WTC11 (cell line): ENCODE measurements around the gene C1QC. TPM values are rescaled to one million over a fixed set of nuclear protein-coding genes. Genes with fewer than 3 reads are reported as not detected.

ENCODE experiments used
- ATAC-seq: fragments of 200-7000 bp; cut with Tn5 transposase; 2 replicates; pipeline ENCODE4 v1.10.0; 2021; ENCODE audit warnings: mild to moderate bottlenecking, moderate library complexity
- CTCF ChIA-PET: fragments of 300-600 bp; sonication (Branson Sonifier 250); formaldehyde crosslinking; loops from one replicate; lab custom pipeline; 2021; ENCODE audit warnings: antibody characterized with exemption; lab: Charles Lee
- POLR2A ChIA-PET: fragments of 350-600 bp; sonication (Branson Sonifier 250); formaldehyde crosslinking; loops from one replicate; lab custom pipeline; 2021; ENCODE audit warnings: antibody characterized with exemption; lab: Charles Lee
- DNase-seq: peaks from one replicate; pipeline ENCODE4 v3.0.0; 2021; ENCODE audit warnings: low spot score
- H3K27ac Mint-ChIP-seq: 2 replicates; pipeline ENCODE4 v1.8.0; 2021; ENCODE audit warnings: mixed read lengths
- H3K27me3 Mint-ChIP-seq: 2 replicates; pipeline ENCODE4 v1.8.0; 2021; ENCODE audit warnings: low read depth, mild to moderate bottlenecking, moderate library complexity, mixed read lengths
- H3K36me3 Mint-ChIP-seq: 2 replicates; pipeline ENCODE4 v1.8.0; 2021; ENCODE audit warnings: mixed read lengths
- H3K4me1 Mint-ChIP-seq: 2 replicates; pipeline ENCODE4 v1.8.0; 2022; ENCODE audit warnings: mixed read lengths
- H3K4me3 Mint-ChIP-seq: 2 replicates; pipeline ENCODE4 v1.8.0; 2021; ENCODE audit warnings: mild to moderate bottlenecking, moderate library complexity, mixed read lengths
- H3K9me3 Mint-ChIP-seq: 2 replicates; pipeline ENCODE4 v1.8.0; 2021; ENCODE audit warnings: mixed read lengths
- ATF1 ChIP-seq: sonication (generic); formaldehyde crosslinking; IDR thresholded peaks from 2 replicates; pipeline ENCODE4 v1.8.1; 2023; ENCODE audit warnings: mild to moderate bottlenecking, moderate library complexity, missing genetic modification reagents
- ELF4 ChIP-seq: sonication (generic); formaldehyde crosslinking; IDR thresholded peaks from 2 replicates; pipeline ENCODE4 v1.8.1; 2022; ENCODE audit warnings: low read depth, mild to moderate bottlenecking, moderate library complexity, missing genetic modification reagents
- ESRRA ChIP-seq: sonication (generic); formaldehyde crosslinking; IDR thresholded peaks from 2 replicates; pipeline ENCODE4 v1.8.1; 2022; ENCODE audit warnings: mild to moderate bottlenecking, missing genetic modification reagents, borderline replicate concordance
- ETV6 ChIP-seq: sonication (generic); formaldehyde crosslinking; IDR thresholded peaks from 2 replicates; pipeline ENCODE4 v1.8.1; 2022; ENCODE audit warnings: mild to moderate bottlenecking, missing genetic modification reagents
- IRF2 ChIP-seq: sonication (generic); formaldehyde crosslinking; IDR thresholded peaks from 2 replicates; pipeline ENCODE4 v1.8.0; 2022; ENCODE audit warnings: low read depth, missing genetic modification reagents, borderline replicate concordance
- MXD4 ChIP-seq: fragments of 250-450 bp; sonication (Bioruptor Pico); IDR thresholded peaks from 2 replicates; pipeline ENCODE4 v1.8.0; 2021; ENCODE audit warnings: mild to moderate bottlenecking, moderate library complexity, borderline replicate concordance
- NR2C2 ChIP-seq: sonication (generic); formaldehyde crosslinking; IDR thresholded peaks from 2 replicates; pipeline ENCODE4 v1.8.0; 2022; ENCODE audit warnings: mild to moderate bottlenecking, missing genetic modification reagents
- RORB ChIP-seq: fragments of 250-450 bp; sonication (Bioruptor Pico); IDR thresholded peaks from 2 replicates; pipeline ENCODE4 v1.9.0; 2021; ENCODE audit warnings: mild to moderate bottlenecking
- SMAD3 ChIP-seq: sonication (generic); formaldehyde crosslinking; IDR thresholded peaks from 2 replicates; pipeline ENCODE4 v1.8.0; 2022; ENCODE audit warnings: missing genetic modification reagents, mild to moderate bottlenecking, borderline replicate concordance
- SP1 ChIP-seq: sonication (generic); formaldehyde crosslinking; conservative IDR thresholded peaks from 2 replicates; pipeline ENCODE4 v1.8.1; 2022; ENCODE audit warnings: missing genetic modification reagents
- ZBTB21 ChIP-seq: sonication (generic); formaldehyde crosslinking; IDR thresholded peaks from 2 replicates; pipeline ENCODE4 v1.8.1; 2023; ENCODE audit warnings: mild to moderate bottlenecking, missing genetic modification reagents, borderline replicate concordance
- ZNF232 ChIP-seq: sonication (generic); formaldehyde crosslinking; IDR thresholded peaks from 2 replicates; pipeline ENCODE4 v1.8.0; 2022; ENCODE audit warnings: mild to moderate bottlenecking, missing genetic modification reagents
- ZNF263 ChIP-seq: sonication (generic); formaldehyde crosslinking; IDR thresholded peaks from 2 replicates; pipeline ENCODE4 v1.8.1; 2022; ENCODE audit warnings: low read depth, mild to moderate bottlenecking, moderate library complexity, missing genetic modification reagents
- total RNA-seq: library from RNA; stranded (reverse); gene quantifications from 3 replicates; pipeline ENCODE4 v1.2.3, GENCODE V29; 2021
- TF ChIP-seq, protein P1 (sequence below): sonication (generic); formaldehyde crosslinking; IDR thresholded peaks from 2 replicates; pipeline ENCODE4 v1.8.0; 2022; ENCODE audit warnings: mild to moderate bottlenecking, missing genetic modification reagents
- TF ChIP-seq, protein P2 (sequence below): sonication (generic); formaldehyde crosslinking; IDR thresholded peaks from 2 replicates; pipeline ENCODE4 v1.8.1; 2023; ENCODE audit warnings: mild to moderate bottlenecking, missing genetic modification reagents, borderline replicate concordance
- TF ChIP-seq, protein P3 (sequence below): sonication (generic); formaldehyde crosslinking; IDR thresholded peaks from 2 replicates; pipeline ENCODE4 v1.8.0; 2022; ENCODE audit warnings: missing genetic modification reagents
- TF ChIP-seq, protein P4 (sequence below): sonication (generic); formaldehyde crosslinking; conservative IDR thresholded peaks from 2 replicates; pipeline ENCODE4 v1.8.1; 2022; ENCODE audit warnings: mild to moderate bottlenecking, missing genetic modification reagents
- TF ChIP-seq, protein P5 (sequence below): sonication (generic); formaldehyde crosslinking; conservative IDR thresholded peaks from 2 replicates; pipeline ENCODE4 v1.8.1; 2023; ENCODE audit warnings: mild to moderate bottlenecking, low read depth, missing genetic modification reagents, moderate library complexity
- TF ChIP-seq, protein P6 (sequence below): fragments of 250-450 bp; sonication (Bioruptor Pico); IDR thresholded peaks from 2 replicates; pipeline ENCODE4 v1.9.0; 2021; ENCODE audit warnings: mild to moderate bottlenecking
- TF ChIP-seq, protein P7 (sequence below): fragments of 250-450 bp; sonication (Bioruptor Pico); IDR thresholded peaks from 2 replicates; pipeline ENCODE4 v1.9.0; 2021; ENCODE audit warnings: moderate library complexity, mild to moderate bottlenecking, inconsistent platforms, borderline replicate concordance

The C1QC gene
- total RNA-seq, 1 experiment from 2014 or later = 0.28 TPM

DNA sequence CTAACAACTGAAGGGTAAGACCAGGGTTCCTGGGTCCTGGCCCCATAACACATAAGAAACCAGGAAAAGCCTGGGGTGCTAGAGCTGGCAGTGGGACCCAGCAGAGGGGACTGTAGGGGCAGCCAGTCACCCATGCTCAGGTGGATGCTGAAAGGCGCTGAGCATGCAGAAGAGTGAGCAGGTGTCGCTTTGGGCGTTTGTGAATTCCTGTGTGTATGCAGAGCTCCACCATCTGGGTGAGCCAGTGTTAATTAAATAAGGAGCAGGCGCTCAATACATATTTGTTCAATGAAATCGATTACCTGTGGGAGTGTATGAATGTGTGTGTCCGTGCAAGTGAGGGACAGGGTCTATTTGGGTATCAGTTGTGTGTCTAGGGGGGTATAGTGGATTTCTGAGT is 6.5 kb upstream of the C1QC start:
- no peaks in the 10 kb centered on the region for H3K36me3 Mint-ChIP-seq
- no peak overlapping the region; the same call in 1 of the 2 replicates for H3K27ac Mint-ChIP-seq
- no peak for ATAC-seq

More for the DNA sequence above, 6.5 kb upstream of the C1QC start:
- Mint-ChIP-seq H3K4me3 (no peak overlapping the region), H3K9me3 (no peaks in the 10 kb centered on the region), H3K27me3 (no peaks in the 10 kb centered on the region; the same call in 1 of the 2 replicates), H3K4me1 (peaks cover 5% of the 10 kb centered on the region)
- ChIA-PET POLR2A (no interaction called here), CTCF (interaction anchor here (0.6 kb wide), 2 partner anchors 109 to 320 kb away, joined by 3 to 4 read pairs; no protein-coding TSS in a partner anchor)
- no peak for TF ChIP-seq RORB (CRISPR knock-in tag)
- no peak for TF ChIP-seq IRF2 (CRISPR knock-in tag)
- TF ChIP-seq ZNF232 (CRISPR knock-in tag) = no peak
- TF ChIP-seq ETV6 (CRISPR knock-in tag) = no peak
- no peak for TF ChIP-seq ELF4 (CRISPR knock-in tag)
- TF ChIP-seq, protein P1, sequence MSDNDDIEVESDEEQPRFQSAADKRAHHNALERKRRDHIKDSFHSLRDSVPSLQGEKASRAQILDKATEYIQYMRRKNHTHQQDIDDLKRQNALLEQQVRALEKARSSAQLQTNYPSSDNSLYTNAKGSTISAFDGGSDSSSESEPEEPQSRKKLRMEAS (CRISPR knock-in tag) = no peak
- no peak for TF ChIP-seq ATF1 (CRISPR knock-in tag)
- TF ChIP-seq, protein P2, sequence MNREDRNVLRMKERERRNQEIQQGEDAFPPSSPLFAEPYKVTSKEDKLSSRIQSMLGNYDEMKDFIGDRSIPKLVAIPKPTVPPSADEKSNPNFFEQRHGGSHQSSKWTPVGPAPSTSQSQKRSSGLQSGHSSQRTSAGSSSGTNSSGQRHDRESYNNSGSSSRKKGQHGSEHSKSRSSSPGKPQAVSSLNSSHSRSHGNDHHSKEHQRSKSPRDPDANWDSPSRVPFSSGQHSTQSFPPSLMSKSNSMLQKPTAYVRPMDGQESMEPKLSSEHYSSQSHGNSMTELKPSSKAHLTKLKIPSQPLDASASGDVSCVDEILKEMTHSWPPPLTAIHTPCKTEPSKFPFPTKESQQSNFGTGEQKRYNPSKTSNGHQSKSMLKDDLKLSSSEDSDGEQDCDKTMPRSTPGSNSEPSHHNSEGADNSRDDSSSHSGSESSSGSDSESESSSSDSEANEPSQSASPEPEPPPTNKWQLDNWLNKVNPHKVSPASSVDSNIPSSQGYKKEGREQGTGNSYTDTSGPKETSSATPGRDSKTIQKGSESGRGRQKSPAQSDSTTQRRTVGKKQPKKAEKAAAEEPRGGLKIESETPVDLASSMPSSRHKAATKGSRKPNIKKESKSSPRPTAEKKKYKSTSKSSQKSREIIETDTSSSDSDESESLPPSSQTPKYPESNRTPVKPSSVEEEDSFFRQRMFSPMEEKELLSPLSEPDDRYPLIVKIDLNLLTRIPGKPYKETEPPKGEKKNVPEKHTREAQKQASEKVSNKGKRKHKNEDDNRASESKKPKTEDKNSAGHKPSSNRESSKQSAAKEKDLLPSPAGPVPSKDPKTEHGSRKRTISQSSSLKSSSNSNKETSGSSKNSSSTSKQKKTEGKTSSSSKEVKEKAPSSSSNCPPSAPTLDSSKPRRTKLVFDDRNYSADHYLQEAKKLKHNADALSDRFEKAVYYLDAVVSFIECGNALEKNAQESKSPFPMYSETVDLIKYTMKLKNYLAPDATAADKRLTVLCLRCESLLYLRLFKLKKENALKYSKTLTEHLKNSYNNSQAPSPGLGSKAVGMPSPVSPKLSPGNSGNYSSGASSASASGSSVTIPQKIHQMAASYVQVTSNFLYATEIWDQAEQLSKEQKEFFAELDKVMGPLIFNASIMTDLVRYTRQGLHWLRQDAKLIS (CRISPR knock-in tag) = no peak
- TF ChIP-seq NR2C2 = no peak
- TF ChIP-seq MXD4 = no peak
- TF ChIP-seq, protein P3, sequence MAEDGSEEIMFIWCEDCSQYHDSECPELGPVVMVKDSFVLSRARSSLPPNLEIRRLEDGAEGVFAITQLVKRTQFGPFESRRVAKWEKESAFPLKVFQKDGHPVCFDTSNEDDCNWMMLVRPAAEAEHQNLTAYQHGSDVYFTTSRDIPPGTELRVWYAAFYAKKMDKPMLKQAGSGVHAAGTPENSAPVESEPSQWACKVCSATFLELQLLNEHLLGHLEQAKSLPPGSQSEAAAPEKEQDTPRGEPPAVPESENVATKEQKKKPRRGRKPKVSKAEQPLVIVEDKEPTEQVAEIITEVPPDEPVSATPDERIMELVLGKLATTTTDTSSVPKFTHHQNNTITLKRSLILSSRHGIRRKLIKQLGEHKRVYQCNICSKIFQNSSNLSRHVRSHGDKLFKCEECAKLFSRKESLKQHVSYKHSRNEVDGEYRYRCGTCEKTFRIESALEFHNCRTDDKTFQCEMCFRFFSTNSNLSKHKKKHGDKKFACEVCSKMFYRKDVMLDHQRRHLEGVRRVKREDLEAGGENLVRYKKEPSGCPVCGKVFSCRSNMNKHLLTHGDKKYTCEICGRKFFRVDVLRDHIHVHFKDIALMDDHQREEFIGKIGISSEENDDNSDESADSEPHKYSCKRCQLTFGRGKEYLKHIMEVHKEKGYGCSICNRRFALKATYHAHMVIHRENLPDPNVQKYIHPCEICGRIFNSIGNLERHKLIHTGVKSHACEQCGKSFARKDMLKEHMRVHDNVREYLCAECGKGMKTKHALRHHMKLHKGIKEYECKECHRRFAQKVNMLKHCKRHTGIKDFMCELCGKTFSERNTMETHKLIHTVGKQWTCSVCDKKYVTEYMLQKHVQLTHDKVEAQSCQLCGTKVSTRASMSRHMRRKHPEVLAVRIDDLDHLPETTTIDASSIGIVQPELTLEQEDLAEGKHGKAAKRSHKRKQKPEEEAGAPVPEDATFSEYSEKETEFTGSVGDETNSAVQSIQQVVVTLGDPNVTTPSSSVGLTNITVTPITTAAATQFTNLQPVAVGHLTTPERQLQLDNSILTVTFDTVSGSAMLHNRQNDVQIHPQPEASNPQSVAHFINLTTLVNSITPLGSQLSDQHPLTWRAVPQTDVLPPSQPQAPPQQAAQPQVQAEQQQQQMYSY (CRISPR knock-in tag) = no peak
- TF ChIP-seq, protein P4, sequence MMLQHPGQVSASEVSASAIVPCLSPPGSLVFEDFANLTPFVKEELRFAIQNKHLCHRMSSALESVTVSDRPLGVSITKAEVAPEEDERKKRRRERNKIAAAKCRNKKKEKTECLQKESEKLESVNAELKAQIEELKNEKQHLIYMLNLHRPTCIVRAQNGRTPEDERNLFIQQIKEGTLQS (CRISPR knock-in tag) = no peak
- no peak for TF ChIP-seq ESRRA (CRISPR knock-in tag)
- TF ChIP-seq SMAD3 (CRISPR knock-in tag) = no peak
- no peak for TF ChIP-seq SP1 (CRISPR knock-in tag)
- TF ChIP-seq, protein P5, sequence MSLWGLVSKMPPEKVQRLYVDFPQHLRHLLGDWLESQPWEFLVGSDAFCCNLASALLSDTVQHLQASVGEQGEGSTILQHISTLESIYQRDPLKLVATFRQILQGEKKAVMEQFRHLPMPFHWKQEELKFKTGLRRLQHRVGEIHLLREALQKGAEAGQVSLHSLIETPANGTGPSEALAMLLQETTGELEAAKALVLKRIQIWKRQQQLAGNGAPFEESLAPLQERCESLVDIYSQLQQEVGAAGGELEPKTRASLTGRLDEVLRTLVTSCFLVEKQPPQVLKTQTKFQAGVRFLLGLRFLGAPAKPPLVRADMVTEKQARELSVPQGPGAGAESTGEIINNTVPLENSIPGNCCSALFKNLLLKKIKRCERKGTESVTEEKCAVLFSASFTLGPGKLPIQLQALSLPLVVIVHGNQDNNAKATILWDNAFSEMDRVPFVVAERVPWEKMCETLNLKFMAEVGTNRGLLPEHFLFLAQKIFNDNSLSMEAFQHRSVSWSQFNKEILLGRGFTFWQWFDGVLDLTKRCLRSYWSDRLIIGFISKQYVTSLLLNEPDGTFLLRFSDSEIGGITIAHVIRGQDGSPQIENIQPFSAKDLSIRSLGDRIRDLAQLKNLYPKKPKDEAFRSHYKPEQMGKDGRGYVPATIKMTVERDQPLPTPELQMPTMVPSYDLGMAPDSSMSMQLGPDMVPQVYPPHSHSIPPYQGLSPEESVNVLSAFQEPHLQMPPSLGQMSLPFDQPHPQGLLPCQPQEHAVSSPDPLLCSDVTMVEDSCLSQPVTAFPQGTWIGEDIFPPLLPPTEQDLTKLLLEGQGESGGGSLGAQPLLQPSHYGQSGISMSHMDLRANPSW (CRISPR knock-in tag) = no peak
- TF ChIP-seq, protein P6, sequence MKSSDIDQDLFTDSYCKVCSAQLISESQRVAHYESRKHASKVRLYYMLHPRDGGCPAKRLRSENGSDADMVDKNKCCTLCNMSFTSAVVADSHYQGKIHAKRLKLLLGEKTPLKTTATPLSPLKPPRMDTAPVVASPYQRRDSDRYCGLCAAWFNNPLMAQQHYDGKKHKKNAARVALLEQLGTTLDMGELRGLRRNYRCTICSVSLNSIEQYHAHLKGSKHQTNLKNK (CRISPR knock-in tag) = no peak
- TF ChIP-seq ZNF263 (CRISPR knock-in tag) = no peak
- no peak for TF ChIP-seq ZBTB21 (CRISPR knock-in tag)
- TF ChIP-seq, protein P7, sequence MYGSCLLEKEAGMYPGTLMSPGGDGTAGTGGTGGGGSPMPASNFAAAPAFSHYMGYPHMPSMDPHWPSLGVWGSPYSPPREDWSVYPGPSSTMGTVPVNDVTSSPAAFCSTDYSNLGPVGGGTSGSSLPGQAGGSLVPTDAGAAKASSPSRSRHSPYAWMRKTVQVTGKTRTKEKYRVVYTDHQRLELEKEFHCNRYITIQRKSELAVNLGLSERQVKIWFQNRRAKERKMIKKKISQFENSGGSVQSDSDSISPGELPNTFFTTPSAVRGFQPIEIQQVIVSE = no peak
- no peak for DNase-seq
